ENCODE measurements around the gene SRCAP.
"Not testable (repeated sequence)": the region's sequence is repeated elsewhere in the genome, so short reads cannot be mapped to it uniquely, and the experiment has no call there.

SRCAP gene

DNA sequence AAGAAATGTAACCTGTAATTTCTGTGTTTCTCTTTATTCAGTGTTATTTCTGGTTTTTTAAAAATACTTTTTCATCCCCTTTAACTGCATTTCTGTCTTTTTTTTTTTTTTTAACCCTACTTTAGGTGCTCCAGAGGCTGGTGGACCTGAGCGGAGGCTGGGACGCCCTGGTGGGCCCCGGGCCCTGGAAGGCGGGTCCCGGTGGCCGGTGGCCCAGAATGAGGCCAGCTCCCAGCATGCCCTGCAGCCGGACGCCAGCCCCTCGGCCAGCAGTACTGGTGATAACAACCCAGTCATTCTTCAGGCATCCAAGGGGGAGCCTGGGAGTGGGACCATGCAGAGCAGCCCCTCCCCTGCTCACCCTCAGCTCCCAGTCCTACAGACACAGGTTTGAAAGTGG lies 1.5 kb downstream of the SRCAP start:
- no peak overlapping the region for H3K4me3 ChIP-seq (ENCODE audit: low read depth, low read length)
- TF ChIP-seq, protein P1, sequence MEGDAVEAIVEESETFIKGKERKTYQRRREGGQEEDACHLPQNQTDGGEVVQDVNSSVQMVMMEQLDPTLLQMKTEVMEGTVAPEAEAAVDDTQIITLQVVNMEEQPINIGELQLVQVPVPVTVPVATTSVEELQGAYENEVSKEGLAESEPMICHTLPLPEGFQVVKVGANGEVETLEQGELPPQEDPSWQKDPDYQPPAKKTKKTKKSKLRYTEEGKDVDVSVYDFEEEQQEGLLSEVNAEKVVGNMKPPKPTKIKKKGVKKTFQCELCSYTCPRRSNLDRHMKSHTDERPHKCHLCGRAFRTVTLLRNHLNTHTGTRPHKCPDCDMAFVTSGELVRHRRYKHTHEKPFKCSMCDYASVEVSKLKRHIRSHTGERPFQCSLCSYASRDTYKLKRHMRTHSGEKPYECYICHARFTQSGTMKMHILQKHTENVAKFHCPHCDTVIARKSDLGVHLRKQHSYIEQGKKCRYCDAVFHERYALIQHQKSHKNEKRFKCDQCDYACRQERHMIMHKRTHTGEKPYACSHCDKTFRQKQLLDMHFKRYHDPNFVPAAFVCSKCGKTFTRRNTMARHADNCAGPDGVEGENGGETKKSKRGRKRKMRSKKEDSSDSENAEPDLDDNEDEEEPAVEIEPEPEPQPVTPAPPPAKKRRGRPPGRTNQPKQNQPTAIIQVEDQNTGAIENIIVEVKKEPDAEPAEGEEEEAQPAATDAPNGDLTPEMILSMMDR (IDR thresholded peaks at IDR 0.05; ENCODE audit: borderline replicate concordance, insufficient read depth, low read depth, low read length): no peak

DNA sequence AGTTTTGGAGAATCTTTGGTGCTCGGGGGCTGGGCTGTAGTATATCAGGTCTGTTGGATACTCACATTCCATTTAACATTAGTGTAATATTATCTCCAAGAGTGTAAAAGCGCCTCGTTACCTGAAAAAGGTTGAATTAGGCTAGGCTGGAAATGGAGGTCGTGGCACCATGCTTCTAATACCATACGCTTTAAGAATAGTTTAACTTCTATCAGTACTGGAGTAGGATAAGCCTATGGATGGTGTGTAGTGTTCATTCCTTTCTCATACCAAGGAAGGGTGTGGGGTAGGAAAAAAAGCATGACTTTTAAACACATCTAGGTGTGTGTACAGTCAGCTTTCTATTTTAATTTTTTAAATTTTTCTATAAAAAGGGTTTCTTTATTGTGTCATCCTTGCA lies 2.0 kb downstream of the SRCAP start:
- TF ChIP-seq, protein P1 (IDR thresholded peaks at IDR 0.05; ENCODE audit: borderline replicate concordance, insufficient read depth, low read depth, low read length): no peak
- H3K4me3 ChIP-seq (ENCODE audit: low read depth, low read length): no peak overlapping the region

DNA sequence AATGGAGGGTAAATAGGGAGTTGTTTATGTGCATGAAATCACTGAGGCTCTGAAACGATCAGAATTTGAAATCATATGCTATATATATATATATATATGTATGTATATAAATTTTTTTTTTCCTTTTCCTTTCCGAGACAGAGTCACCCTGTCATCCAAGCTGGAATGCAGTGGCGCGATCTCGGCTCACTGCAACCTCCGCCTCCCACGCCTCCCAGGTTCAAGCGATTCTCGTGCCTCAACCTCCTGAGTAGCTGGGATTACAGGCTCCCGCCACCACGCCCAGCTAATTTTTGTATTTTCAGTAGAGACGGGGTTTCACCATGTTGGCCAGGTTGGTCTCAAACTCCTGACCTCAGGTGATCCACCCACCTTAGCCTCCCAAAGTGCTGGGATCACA lies 4.1 kb downstream of the SRCAP start:
- not testable (repeated sequence) for H3K4me3 ChIP-seq (ENCODE audit: low read depth, low read length)

DNA sequence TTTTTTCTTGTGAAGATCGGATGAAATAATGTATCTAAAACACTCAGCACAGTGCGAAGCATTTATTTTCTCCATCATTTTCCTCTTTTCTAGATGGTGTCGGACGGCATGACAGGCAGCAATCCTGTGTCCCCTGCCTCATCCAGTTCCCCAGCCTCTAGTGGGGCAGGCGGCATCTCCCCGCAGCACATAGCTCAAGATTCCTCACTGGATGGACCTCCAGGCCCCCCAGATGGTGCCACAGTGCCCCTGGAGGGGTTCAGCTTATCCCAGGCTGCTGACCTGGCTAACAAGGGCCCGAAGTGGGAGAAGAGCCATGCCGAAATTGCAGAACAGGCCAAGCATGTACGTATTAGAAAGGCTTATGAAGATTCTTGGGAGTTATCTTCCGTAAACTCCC lies 5.0 kb downstream of the SRCAP start:
- TF ChIP-seq, protein P1 (IDR thresholded peaks at IDR 0.05; ENCODE audit: borderline replicate concordance, insufficient read depth, low read depth, low read length): no peak
- H3K4me3 ChIP-seq (ENCODE audit: low read depth, low read length): no peak overlapping the region

DNA sequence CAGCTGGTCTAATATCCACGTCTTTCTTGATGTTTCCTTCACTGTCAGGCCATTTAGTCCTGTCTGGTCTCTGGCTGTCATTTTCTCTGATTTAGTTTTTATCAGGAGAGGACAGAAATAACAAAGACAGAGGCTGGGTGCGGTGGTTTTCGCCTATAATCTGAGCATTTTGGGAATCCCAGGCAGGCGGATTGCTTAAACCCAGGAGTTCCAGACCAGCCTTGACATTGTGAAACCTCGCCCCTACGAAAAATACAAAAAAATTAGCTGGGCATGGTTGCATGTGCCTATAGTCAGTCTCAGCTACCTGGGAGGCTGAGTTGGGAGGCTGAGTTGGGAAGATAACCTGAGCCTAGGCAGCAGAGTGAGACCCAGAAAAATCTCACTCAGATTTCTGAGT lies 7.1 kb downstream of the SRCAP start:
- no peak overlapping the region for H3K4me3 ChIP-seq (ENCODE audit: low read depth, low read length)
- TF ChIP-seq, protein P1 (IDR thresholded peaks at IDR 0.05; ENCODE audit: borderline replicate concordance, insufficient read depth, low read depth, low read length): no peak

DNA sequence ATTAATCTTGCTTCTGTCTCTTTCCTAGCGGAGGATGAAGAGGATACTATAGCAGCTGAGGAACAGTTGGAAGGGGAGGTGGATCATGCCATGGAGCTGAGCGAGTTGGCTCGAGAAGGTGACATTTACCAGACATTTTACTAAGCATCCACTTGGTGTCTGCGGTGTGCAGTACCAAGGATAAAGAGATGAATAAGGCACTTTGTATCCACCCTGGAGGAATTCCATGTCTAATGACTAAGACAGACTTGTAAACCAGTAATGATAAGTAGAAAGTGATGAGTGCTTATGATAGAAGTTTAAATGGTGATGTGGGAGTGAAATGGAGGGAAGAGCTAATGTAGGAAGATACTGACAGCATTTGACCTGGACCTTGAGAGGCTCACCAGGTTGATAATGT lies 12.0 kb downstream of the SRCAP start:
- TF ChIP-seq, protein P1 (IDR thresholded peaks at IDR 0.05; ENCODE audit: borderline replicate concordance, insufficient read depth, low read depth, low read length): no peak
- no peak overlapping the region for H3K4me3 ChIP-seq (ENCODE audit: low read depth, low read length)

DNA sequence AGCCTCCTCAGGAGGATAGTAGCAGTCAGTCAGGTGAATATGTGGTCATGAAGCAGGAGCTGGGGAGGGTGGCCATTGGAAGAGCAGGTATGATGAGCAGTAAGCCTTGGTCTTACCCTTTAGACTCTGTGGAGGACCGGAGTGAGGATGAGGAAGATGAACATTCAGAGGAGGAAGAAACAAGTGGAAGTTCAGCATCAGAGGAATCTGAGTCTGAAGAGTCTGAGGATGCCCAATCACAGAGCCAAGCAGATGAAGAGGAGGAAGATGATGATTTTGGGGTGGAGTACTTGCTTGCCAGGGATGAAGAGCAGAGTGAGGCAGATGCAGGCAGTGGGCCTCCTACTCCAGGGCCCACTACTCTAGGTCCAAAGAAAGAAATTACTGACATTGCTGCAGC lies 12.7 kb downstream of the SRCAP start:
- no peak overlapping the region for H3K4me3 ChIP-seq (ENCODE audit: low read depth, low read length)
- TF ChIP-seq, protein P1 (IDR thresholded peaks at IDR 0.05; ENCODE audit: borderline replicate concordance, insufficient read depth, low read depth, low read length): no peak
